Testis (tissue), 3 donors: ENCODE results near the gene C1orf52. TPM values are rescaled to one million over a fixed set of nuclear protein-coding genes. Genes with fewer than 3 reads are reported as not detected.

ENCODE experiments used
- DNase-seq: peaks from one replicate; pipeline ENCODE4 v3.0.0-alpha.2; 2019
- H3K27ac ChIP-seq, 2 donors: fragments of 200-600 bp; sonication (generic); one replicate each; pipeline ENCODE4 v1.5.1; 2019
- H3K27me3 ChIP-seq: fragments of 200-600 bp; sonication (generic); one replicate; pipeline ENCODE4 v1.5.1; 2019
- H3K36me3 ChIP-seq: fragments of 200-600 bp; sonication (generic); one replicate; pipeline ENCODE4 v1.5.1; 2017; ENCODE audit warnings: low read depth; ENCODE audit errors: missing control alignments
- H3K4me1 ChIP-seq: fragments of 200-600 bp; sonication (generic); one replicate; pipeline ENCODE4 v1.5.1; 2019
- H3K4me3 ChIP-seq, 2 donors: fragments of 200-600 bp; sonication (generic); one replicate each; pipeline ENCODE4 v1.5.1; 2017 to 2019
- H3K9me3 ChIP-seq: fragments of 200-600 bp; sonication (generic); one replicate; pipeline ENCODE4 v1.5.1; 2017
- CTCF ChIP-seq, 3 experiments: fragments of 450-650 bp in 2 of 3; fragments of 200-600 bp in 1 of 3; sonication (generic) in 1 of 3; IDR thresholded peaks; one replicate each; pipeline ENCODE4 v1.5.1; 2016 to 2019; ENCODE audit warnings: antibody characterized with exemption in 3 of 3, mild to moderate bottlenecking in 2 of 3, moderate library complexity in 1 of 3
- POLR2A ChIP-seq: fragments of 450-650 bp; IDR thresholded peaks from one replicate; pipeline ENCODE4 v1.6.1; 2017; ENCODE audit warnings: antibody characterized with exemption, mild to moderate bottlenecking, moderate library complexity
- WGBS, 2 donors: methylation state at CpG; one replicate each; pipeline ENCODE4 v1.1.5; 2018; 5-methylcytosine and 5-hydroxymethylcytosine counted together
- intact Hi-C: fragments of 100-400 bp; cut with DNase I; formaldehyde crosslinking; loops from one replicate; pipeline ENCODE4 v1.15.1; 2023; ENCODE audit warnings: low total_unique reads
- polyA plus RNA-seq: library from polyadenylated mRNA; stranded (reverse); fragments of 350-450 nt; fragmentation: Illumina TruSeq; extraction: RNeasy Lipid Tissue Mini Kit (QIAGEN cat#74804); gene quantifications from one replicate; pipeline ENCODE4 v1.2.3, GENCODE V29; 2014; ENCODE audit warnings: low read depth, low replicate concordance; ENCODE audit not compliant: insufficient read depth
- total RNA-seq, 2 donors: library from RNA; depleted of rRNA; stranded (reverse); fragments of >200 nt; gene quantifications; one replicate each; pipeline ENCODE4 v1.2.3, GENCODE V29; 2016

The C1orf52 gene
- total and polyA plus RNA-seq, 3 donors from 2014 or later = 34.0 to 40.3 (median 37.9) TPM

GRCh38 chr1:85268801-85269585 lies 9.5 kb upstream of the C1orf52 start:
- intact Hi-C loops = loop anchor here (10.0 kb wide), 1 partner anchor 324 kb away; no protein-coding TSS in a partner anchor
- no peaks in the 10 kb centered on the region for H3K36me3 ChIP-seq
- H3K4me1 ChIP-seq = peaks cover 5% of the 10 kb centered on the region
- H3K4me3 ChIP-seq = no peak overlapping the region
- no peak for DNase-seq
- 89% methylated on average over 5 of the region's 5 CpGs for WGBS, 2 donors
- no peak overlapping the region for H3K27ac ChIP-seq
- H3K27me3 ChIP-seq = no peaks in the 10 kb centered on the region
- no peaks in the 10 kb centered on the region for H3K9me3 ChIP-seq
- TF ChIP-seq CTCF (IDR thresholded peaks at IDR 0.05) = no peak
- TF ChIP-seq POLR2A = no peak

- intact Hi-C loops = loop anchor here (10.0 kb wide), 1 partner anchor 323 kb away; no protein-coding TSS in a partner anchor
- Histone ChIP-seq H3K4me3 (no peak overlapping the region), H3K27me3 (no peaks in the 10 kb centered on the region), H3K27ac (no peak overlapping the region), H3K9me3 (no peaks in the 10 kb centered on the region), H3K4me1 (no peaks in the 10 kb centered on the region), H3K36me3 (no peaks in the 10 kb centered on the region)
- TF ChIP-seq CTCF (IDR thresholded peaks at IDR 0.05) (no peak), POLR2A (no peak)
- no peak for DNase-seq
- WGBS, 2 donors = 88 to 92% methylated on average over 2 of the region's 2 CpGs
These were observed 7.9 kb upstream of the C1orf52 start for GRCh38 chr1:85267313-85267712.

GRCh38 chr1:85264150-85264549 lies 4.7 kb upstream of the C1orf52 start:
- no peak overlapping the region for H3K27ac ChIP-seq
- 68 to 90% methylated on average over 2 of the region's 2 CpGs for WGBS, 2 donors
- H3K4me1 ChIP-seq = no peaks in the 10 kb centered on the region
- DNase-seq = no peak
- TF ChIP-seq POLR2A (no peak), CTCF (IDR thresholded peaks at IDR 0.05) (no peak)
- H3K27me3 ChIP-seq = no peaks in the 10 kb centered on the region
- H3K9me3 ChIP-seq = no peaks in the 10 kb centered on the region
- H3K36me3 ChIP-seq = no peaks in the 10 kb centered on the region
- intact Hi-C loops = loop anchor here (10.0 kb wide), 1 partner anchor 319 kb away; no protein-coding TSS in a partner anchor
- no peak overlapping the region for H3K4me3 ChIP-seq

GRCh38 chr1:85262985-85263384 lies 3.5 kb upstream of the C1orf52 start:
- Histone ChIP-seq H3K27ac (no peak overlapping the region), H3K9me3 (no peaks in the 10 kb centered on the region), H3K27me3 (no peaks in the 10 kb centered on the region), H3K36me3 (no peaks in the 10 kb centered on the region), H3K4me3 (no peak overlapping the region), H3K4me1 (peaks cover 4% of the 10 kb centered on the region)
- intact Hi-C loops = loop anchor here (10.0 kb wide), 1 partner anchor 318 kb away; no protein-coding TSS in a partner anchor
- TF ChIP-seq POLR2A = no peak
- no peak for TF ChIP-seq CTCF (IDR thresholded peaks at IDR 0.05)
- DNase-seq = no peak

- DNase-seq = no peak
These were observed 431 bp upstream of the C1orf52 start for GRCh38 chr1:85259912-85260274.

More at GRCh38 chr1:85259912-85260274, 431 bp upstream of the C1orf52 start:
- peak overlapping the region; percentile 87 to 98 for H3K4me3 ChIP-seq
- peaks cover 4% of the 10 kb centered on the region for H3K4me1 ChIP-seq
- intact Hi-C loops = loop anchor here (10.0 kb wide), 1 partner anchor 315 kb away; no protein-coding TSS in a partner anchor
- H3K9me3 ChIP-seq = no peaks in the 10 kb centered on the region
- 5 to 23% methylated on average over 7 of the region's 7 CpGs for WGBS, 2 donors
- H3K27ac ChIP-seq = peak overlapping the region in 1 of 2 donors; percentile 71
- no peaks in the 10 kb centered on the region for H3K36me3 ChIP-seq
- TF ChIP-seq POLR2A (no peak), CTCF (IDR thresholded peaks at IDR 0.05) (no peak)
- H3K27me3 ChIP-seq = no peaks in the 10 kb centered on the region
